Liver (tissue), 3 donors: Measurements from ENCODE around the gene MCM9.

Source experiments
- GABPA ChIP-seq, 2 donors: IDR thresholded peaks in 1 of 2; conservative IDR thresholded peaks in 1 of 2; 2 replicates each; pipeline ENCODE4 v1.6.1; 2016; ENCODE audit warnings: antibody characterized with exemption in 2 of 2, mild to moderate bottlenecking in 1 of 2, moderate library complexity in 1 of 2
- HNF4A ChIP-seq, 2 donors: conservative IDR thresholded peaks; 2 replicates each; pipeline ENCODE4 v1.6.1; 2016; ENCODE audit warnings: antibody characterized with exemption in 2 of 2, mild to moderate bottlenecking in 2 of 2
- TAF1 ChIP-seq: conservative IDR thresholded peaks from 2 replicates; pipeline ENCODE4 v1.6.1; 2016; ENCODE audit warnings: antibody characterized with exemption, mild to moderate bottlenecking
- YY1 ChIP-seq: IDR thresholded peaks from 2 replicates; pipeline ENCODE4 v1.6.1; 2016; ENCODE audit warnings: antibody characterized with exemption, mild to moderate bottlenecking
- TF ChIP-seq, protein P1 (sequence below): fragments of 150-350 bp; IDR thresholded peaks from 2 replicates; pipeline ENCODE4 v1.5.1; 2017; ENCODE audit warnings: improper control_type of control experiment, low read depth, low read length; ENCODE audit not compliant: missing input control
- TF ChIP-seq, protein P2 (sequence below): IDR thresholded peaks from 2 replicates; pipeline ENCODE4 v1.6.1; 2016; ENCODE audit warnings: antibody characterized with exemption
- donor health status: healthy.
- donor health status: healthy.

GRCh38 chr6:118886641-118887040 is 48.3 kb downstream of the MCM9 start:
- TF ChIP-seq GABPA (IDR thresholded peaks at IDR 0.05 in 1 of 2, conservative IDR thresholded peaks at IDR 0.05 in 1 of 2), result no peak
- TF ChIP-seq, protein P1, sequence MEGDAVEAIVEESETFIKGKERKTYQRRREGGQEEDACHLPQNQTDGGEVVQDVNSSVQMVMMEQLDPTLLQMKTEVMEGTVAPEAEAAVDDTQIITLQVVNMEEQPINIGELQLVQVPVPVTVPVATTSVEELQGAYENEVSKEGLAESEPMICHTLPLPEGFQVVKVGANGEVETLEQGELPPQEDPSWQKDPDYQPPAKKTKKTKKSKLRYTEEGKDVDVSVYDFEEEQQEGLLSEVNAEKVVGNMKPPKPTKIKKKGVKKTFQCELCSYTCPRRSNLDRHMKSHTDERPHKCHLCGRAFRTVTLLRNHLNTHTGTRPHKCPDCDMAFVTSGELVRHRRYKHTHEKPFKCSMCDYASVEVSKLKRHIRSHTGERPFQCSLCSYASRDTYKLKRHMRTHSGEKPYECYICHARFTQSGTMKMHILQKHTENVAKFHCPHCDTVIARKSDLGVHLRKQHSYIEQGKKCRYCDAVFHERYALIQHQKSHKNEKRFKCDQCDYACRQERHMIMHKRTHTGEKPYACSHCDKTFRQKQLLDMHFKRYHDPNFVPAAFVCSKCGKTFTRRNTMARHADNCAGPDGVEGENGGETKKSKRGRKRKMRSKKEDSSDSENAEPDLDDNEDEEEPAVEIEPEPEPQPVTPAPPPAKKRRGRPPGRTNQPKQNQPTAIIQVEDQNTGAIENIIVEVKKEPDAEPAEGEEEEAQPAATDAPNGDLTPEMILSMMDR, result no peak
- no peak for TF ChIP-seq YY1
- no peak for TF ChIP-seq HNF4A (conservative IDR thresholded peaks at IDR 0.05)
- no peak for TF ChIP-seq TAF1
- TF ChIP-seq, protein P2, sequence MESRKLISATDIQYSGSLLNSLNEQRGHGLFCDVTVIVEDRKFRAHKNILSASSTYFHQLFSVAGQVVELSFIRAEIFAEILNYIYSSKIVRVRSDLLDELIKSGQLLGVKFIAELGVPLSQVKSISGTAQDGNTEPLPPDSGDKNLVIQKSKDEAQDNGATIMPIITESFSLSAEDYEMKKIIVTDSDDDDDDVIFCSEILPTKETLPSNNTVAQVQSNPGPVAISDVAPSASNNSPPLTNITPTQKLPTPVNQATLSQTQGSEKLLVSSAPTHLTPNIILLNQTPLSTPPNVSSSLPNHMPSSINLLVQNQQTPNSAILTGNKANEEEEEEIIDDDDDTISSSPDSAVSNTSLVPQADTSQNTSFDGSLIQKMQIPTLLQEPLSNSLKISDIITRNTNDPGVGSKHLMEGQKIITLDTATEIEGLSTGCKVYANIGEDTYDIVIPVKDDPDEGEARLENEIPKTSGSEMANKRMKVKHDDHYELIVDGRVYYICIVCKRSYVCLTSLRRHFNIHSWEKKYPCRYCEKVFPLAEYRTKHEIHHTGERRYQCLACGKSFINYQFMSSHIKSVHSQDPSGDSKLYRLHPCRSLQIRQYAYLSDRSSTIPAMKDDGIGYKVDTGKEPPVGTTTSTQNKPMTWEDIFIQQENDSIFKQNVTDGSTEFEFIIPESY, result no peak
